Mesodermal cell (in vitro differentiated cells): ENCODE measurements around the gene SLC25A47.

Experiments used
- H3K27ac ChIP-seq: 2 replicates; pipeline ENCODE4 v1.7.0; 2013; ENCODE audit warnings: mild to moderate bottlenecking, low read depth, low read length, moderate library complexity; ENCODE audit not compliant: severe bottlenecking
- H3K36me3 ChIP-seq: 2 replicates; pipeline ENCODE4 v1.7.1; 2013; ENCODE audit warnings: mild to moderate bottlenecking, low read length, moderate library complexity; ENCODE audit not compliant: control insufficient read depth, insufficient read depth
- H3K4me1 ChIP-seq: one replicate; pipeline ENCODE4 v1.7.1; 2013; ENCODE audit warnings: mild to moderate bottlenecking, low read length; ENCODE audit not compliant: insufficient read depth, control insufficient read depth, poor library complexity, severe bottlenecking
- H3K4me3 ChIP-seq: 2 replicates; pipeline ENCODE4 v1.7.0; 2013; ENCODE audit warnings: low read length, control low read depth, mild to moderate bottlenecking; ENCODE audit not compliant: insufficient read depth, poor library complexity, severe bottlenecking; ENCODE audit errors: extremely low read depth
- H3K9me3 ChIP-seq: 2 replicates; pipeline ENCODE4 v1.7.1; 2013; ENCODE audit warnings: mild to moderate bottlenecking, low read length, moderate library complexity; ENCODE audit not compliant: control insufficient read depth
- WGBS, 2 experiments: methylation state at CpG; one replicate each; pipeline ENCODE4 v1.1.5; 2013; ENCODE audit warnings: missing lambda C conversion rate in 2 of 2; ENCODE audit not compliant: insufficient coverage in 2 of 2; 5-methylcytosine and 5-hydroxymethylcytosine counted together

The SLC25A47 gene

DNA sequence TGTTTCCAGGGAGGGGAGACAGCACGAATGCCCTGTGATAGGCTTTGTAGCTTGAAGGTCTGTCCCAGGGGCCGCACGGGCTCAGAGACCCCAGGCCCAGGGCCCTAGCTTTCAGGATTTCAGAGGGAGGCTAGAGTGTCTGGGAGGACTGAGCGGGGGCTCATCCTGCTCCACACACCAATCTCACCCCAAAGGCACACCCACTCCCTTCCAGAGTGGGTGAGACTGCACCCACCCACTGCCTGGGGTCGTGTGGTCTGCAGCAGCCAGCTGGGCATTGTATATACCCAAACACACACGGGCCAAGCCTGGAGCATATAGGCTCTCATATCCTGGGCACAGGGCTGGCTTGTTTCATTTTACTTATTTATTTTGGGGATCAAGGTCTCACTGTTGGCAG, 5.8 kb upstream of the SLC25A47 start:
- H3K4me3 ChIP-seq: no peak overlapping the region
- H3K27ac ChIP-seq: no peak overlapping the region
- no peaks in the 10 kb centered on the region for H3K4me1 ChIP-seq
- 94 to 96% methylated on average over 3 of the region's 6 CpGs for WGBS, 2 experiments
- H3K9me3 ChIP-seq: no peaks in the 10 kb centered on the region
- no peaks in the 10 kb centered on the region for H3K36me3 ChIP-seq

DNA sequence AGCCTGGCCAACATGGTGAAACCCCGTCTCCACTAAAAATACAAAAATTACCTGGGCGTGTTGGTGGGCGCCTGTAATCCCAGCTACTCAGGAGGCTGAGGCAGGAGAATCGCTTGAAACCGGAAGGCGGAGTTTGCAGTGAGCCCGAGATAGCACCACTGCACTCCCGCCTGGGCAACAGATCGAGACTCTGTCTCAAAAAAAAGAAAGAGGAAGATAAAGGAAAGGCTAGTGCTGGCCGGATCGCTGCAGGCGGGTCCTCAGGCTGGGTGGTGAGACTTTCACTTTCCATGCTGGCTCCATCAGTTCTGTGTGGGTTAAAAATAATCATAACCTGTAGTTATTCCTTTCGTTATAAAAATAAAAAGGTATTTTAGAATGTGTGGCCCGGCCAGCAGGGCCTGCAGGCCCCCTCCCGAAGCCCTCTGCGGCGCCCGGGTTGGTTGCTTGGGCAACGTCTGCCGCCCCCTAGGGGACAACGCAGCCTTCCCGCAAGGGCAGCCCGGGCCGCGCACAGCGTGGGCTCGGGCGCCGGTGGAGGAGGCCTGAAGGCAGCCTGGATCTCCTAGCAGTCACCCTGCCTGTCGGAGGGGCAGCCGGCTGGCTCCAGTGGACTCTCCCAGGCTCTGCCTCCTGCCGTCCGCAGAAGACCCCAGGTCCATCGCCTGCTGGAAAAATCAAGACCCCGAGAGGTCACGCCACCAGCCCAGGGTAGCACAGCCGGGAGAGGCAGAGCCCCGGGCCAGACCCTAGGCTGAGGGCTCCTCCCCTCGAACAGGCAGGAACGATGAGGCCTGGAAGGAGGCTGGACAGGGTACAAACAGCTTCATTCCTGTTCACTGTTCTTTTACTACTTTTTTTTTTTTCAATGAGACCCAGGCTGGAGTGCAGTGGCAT, 5.0 kb upstream of the SLC25A47 start:
- H3K4me3 ChIP-seq: no peak overlapping the region

GRCh38 chr14:100320157-100320856, 2.8 kb upstream of the SLC25A47 start:
- H3K27ac ChIP-seq: no peak overlapping the region
- 93 to 94% methylated on average over 12 of the region's 12 CpGs for WGBS, 2 experiments
- H3K9me3 ChIP-seq: no peaks in the 10 kb centered on the region
- H3K36me3 ChIP-seq: no peaks in the 10 kb centered on the region
- no peaks in the 10 kb centered on the region for H3K4me1 ChIP-seq
- no peak overlapping the region for H3K4me3 ChIP-seq

More for the DNA sequence above, 5.0 kb upstream of the SLC25A47 start:
- H3K9me3 ChIP-seq: no peaks in the 10 kb centered on the region
- no peaks in the 10 kb centered on the region for H3K36me3 ChIP-seq
- no peaks in the 10 kb centered on the region for H3K4me1 ChIP-seq
- 45 to 57% methylated on average over 28 to 36 of the region's 40 CpGs for WGBS, 2 experiments
- H3K27ac ChIP-seq: no peak overlapping the region

- 86 to 93% methylated on average over 9 of the region's 9 CpGs for WGBS, 2 experiments
Observed at GRCh38 chr14:100321473-100322137, 1.5 kb upstream of the SLC25A47 start.

DNA sequence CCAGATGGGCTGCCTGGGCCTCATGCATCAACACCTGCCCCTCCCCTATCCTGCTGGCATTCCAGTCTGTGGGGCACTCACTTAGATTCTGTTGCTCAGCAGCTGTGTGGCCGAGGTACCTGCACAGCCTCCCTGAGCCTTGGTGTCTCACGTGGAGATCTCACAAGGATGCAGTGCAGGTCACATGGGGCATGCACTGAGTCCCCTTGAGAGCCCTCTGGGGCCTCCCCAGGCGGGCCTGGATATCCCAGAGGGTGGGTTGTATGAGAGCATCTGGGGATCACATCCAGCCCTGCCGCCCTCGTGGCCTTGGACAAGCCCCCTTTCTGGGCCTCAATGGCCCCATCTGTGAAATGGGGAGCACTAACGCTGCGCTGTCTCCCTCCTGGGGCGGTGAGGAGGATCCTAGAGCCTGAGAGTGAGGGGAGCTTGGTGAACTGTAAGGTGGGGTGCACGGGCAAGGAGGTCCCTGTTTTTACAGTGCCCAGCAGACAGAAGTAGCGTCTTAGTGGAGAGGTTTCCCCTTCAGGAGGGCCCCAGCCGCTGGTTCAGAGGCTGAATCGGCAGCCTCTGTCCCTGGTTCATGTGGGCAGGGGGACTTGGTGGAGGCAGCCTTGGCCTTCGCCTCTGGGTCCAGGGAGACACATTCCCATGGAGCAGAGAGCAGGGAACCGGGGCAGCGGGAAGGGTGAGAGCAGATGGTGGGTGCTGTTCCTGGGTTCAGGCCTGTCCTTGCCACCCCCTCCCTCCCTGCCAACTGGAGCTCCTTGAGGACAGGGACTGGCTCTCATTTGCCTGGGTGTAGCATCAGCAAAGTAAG, 791 bp upstream of the SLC25A47 start:
- Histone ChIP-seq H3K27ac (no peak overlapping the region), H3K36me3 (no peaks in the 10 kb centered on the region), H3K9me3 (no peaks in the 10 kb centered on the region), H3K4me1 (no peaks in the 10 kb centered on the region), H3K4me3 (no peak overlapping the region)
- WGBS, 2 experiments: 87 to 94% methylated on average over 12 to 15 of the region's 15 CpGs

More at GRCh38 chr14:100321473-100322137, 1.5 kb upstream of the SLC25A47 start:
- Histone ChIP-seq H3K4me3 (no peak overlapping the region), H3K9me3 (no peaks in the 10 kb centered on the region), H3K36me3 (no peaks in the 10 kb centered on the region), H3K4me1 (no peaks in the 10 kb centered on the region), H3K27ac (no peak overlapping the region)

- H3K4me3 ChIP-seq: no peak overlapping the region
- no peaks in the 10 kb centered on the region for H3K9me3 ChIP-seq
- WGBS, 2 experiments: 90% methylated on average over 8 of the region's 8 CpGs
- H3K36me3 ChIP-seq: no peaks in the 10 kb centered on the region
- no peaks in the 10 kb centered on the region for H3K4me1 ChIP-seq
- H3K27ac ChIP-seq: no peak overlapping the region
Observed at GRCh38 chr14:100323942-100324307, 786 bp downstream of the SLC25A47 start.

DNA sequence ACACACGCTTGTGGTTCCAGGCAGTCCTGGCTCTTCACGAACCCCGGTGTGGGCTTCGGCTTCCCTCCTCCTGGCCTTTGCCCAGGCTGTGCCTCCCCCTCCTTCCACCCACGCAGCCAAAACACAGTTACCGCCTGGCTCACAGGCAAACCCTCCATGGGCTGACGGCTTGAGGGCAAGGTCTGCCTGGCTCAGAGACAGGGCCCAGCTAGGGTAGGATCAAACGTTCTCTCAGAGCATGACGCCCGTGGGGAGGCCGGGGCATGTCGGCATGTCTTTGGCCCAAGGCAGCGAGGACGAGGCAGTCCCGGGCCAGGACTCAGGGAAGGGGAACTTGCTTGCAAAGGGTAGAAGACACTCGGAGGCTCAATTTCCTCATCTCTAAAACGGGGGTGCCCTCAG, 2.1 kb downstream of the SLC25A47 start:
- H3K27ac ChIP-seq: no peak overlapping the region
- no peak overlapping the region for H3K4me3 ChIP-seq
- 91 to 95% methylated on average over 14 to 15 of the region's 17 CpGs for WGBS, 2 experiments
- no peaks in the 10 kb centered on the region for H3K9me3 ChIP-seq
- H3K4me1 ChIP-seq: no peaks in the 10 kb centered on the region
- H3K36me3 ChIP-seq: no peaks in the 10 kb centered on the region

- no peaks in the 10 kb centered on the region for H3K9me3 ChIP-seq
- H3K4me3 ChIP-seq: no peak overlapping the region
- H3K27ac ChIP-seq: no peak overlapping the region
- no peaks in the 10 kb centered on the region for H3K4me1 ChIP-seq
- WGBS, 2 experiments: 92 to 99% methylated on average over 10 to 11 of the region's 13 CpGs
- H3K36me3 ChIP-seq: no peaks in the 10 kb centered on the region
Observed at GRCh38 chr14:100325958-100326357, 2.8 kb downstream of the SLC25A47 start.

DNA sequence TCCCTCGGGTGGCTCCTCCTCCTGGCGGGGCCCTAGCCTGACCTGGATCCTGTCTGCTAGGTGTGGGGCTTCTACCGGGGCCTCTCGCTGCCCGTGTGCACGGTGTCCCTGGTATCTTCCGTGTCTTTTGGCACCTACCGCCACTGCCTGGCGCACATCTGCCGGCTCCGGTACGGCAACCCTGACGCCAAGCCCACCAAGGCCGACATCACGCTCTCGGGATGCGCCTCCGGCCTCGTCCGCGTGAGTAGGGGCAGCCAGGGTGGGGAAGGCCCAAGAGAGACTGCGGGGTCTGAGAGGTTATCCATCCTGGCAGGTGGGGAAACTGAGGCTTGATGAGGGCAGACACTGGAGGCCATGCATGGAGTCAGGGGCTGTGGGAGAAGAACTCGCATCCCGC, 4.0 kb downstream of the SLC25A47 start:
- no peaks in the 10 kb centered on the region for H3K9me3 ChIP-seq
- H3K36me3 ChIP-seq: no peaks in the 10 kb centered on the region
- WGBS, 2 experiments: 93% methylated on average over 24 of the region's 24 CpGs
- no peak overlapping the region for H3K27ac ChIP-seq
- H3K4me1 ChIP-seq: no peaks in the 10 kb centered on the region
- H3K4me3 ChIP-seq: no peak overlapping the region

- peaks cover 6% of the 10 kb centered on the region for H3K36me3 ChIP-seq
- 93% methylated on average over 29 of the region's 32 CpGs for WGBS, 2 experiments
- H3K4me3 ChIP-seq: no peak overlapping the region
- H3K27ac ChIP-seq: no peak overlapping the region
- H3K4me1 ChIP-seq: no peaks in the 10 kb centered on the region
- no peaks in the 10 kb centered on the region for H3K9me3 ChIP-seq
Observed at GRCh38 chr14:100328495-100329163, 5.5 kb downstream of the SLC25A47 start.
